NB4 (cell line): ENCODE data around the gene CAMK2A.

ENCODE experiments used
- MYC ChIP-seq: IDR thresholded peaks from 2 replicates; pipeline ENCODE4 v1.6.1; 2011; ENCODE audit warnings: low read depth, low read length
- POLR2A ChIP-seq: IDR thresholded peaks from 2 replicates; pipeline ENCODE4 v1.6.1; 2011; ENCODE audit warnings: mild to moderate bottlenecking; ENCODE audit not compliant: insufficient read length; ENCODE audit errors: extremely low read depth
- TF ChIP-seq, protein P1 (sequence below): IDR thresholded peaks from one replicate; pipeline ENCODE4 v1.5.1; 2012; ENCODE audit warnings: low read depth, low read length
- TF ChIP-seq, protein P2 (sequence below): IDR thresholded peaks from 2 replicates; pipeline ENCODE4 v1.6.1; 2011; ENCODE audit warnings: low read depth, low read length

GRCh38 chr5:150295741-150296486 lies 6.3 kb upstream of the CAMK2A start:
- TF ChIP-seq, protein P1, sequence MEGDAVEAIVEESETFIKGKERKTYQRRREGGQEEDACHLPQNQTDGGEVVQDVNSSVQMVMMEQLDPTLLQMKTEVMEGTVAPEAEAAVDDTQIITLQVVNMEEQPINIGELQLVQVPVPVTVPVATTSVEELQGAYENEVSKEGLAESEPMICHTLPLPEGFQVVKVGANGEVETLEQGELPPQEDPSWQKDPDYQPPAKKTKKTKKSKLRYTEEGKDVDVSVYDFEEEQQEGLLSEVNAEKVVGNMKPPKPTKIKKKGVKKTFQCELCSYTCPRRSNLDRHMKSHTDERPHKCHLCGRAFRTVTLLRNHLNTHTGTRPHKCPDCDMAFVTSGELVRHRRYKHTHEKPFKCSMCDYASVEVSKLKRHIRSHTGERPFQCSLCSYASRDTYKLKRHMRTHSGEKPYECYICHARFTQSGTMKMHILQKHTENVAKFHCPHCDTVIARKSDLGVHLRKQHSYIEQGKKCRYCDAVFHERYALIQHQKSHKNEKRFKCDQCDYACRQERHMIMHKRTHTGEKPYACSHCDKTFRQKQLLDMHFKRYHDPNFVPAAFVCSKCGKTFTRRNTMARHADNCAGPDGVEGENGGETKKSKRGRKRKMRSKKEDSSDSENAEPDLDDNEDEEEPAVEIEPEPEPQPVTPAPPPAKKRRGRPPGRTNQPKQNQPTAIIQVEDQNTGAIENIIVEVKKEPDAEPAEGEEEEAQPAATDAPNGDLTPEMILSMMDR: no peak
- TF ChIP-seq POLR2A (no peak), MYC (no peak)
- TF ChIP-seq, protein P2, sequence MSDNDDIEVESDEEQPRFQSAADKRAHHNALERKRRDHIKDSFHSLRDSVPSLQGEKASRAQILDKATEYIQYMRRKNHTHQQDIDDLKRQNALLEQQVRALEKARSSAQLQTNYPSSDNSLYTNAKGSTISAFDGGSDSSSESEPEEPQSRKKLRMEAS: no peak
